ENCODE results near the gene PLPP3. TPM values are rescaled to one million over a fixed set of nuclear protein-coding genes. Genes with fewer than 3 reads are reported as not detected.

The PLPP3 gene
- total RNA-seq, 1 experiment from 2014 or later = 3.4 TPM

GRCh38 chr1:56580771-56581170 lies 1.4 kb upstream of the PLPP3 start:
- intact Hi-C loops (cut with micrococcal nuclease) = loop anchor here (5.0 kb wide), 1 partner anchor 1438 kb away; no protein-coding TSS in a partner anchor
- no peak for ATAC-seq
- BruUV-seq (replicated peaks) = no TSS peak
- ChIA-PET CTCF (interaction anchor here (4.5 kb wide), 1 partner anchor 171 kb away, joined by 28 read pairs; no protein-coding TSS in a partner anchor), POLR2A (no interaction called here), RAD21 (ENCODE audit: low non-redundant PET in 1 of 2, low total read pairs in 2 of 2, uncharacterized antibody in 2 of 2, unreplicated experiment in 2 of 2) (no interaction called here)
- Histone ChIP-seq H4K20me1 (ENCODE audit: insufficient read depth) (no peaks in the 10 kb centered on the region), H3K36me3 (ENCODE audit: control insufficient read depth in 1 of 2, insufficient read depth in 2 of 2, low read length in 2 of 2) (no peaks in the 10 kb centered on the region), H3K4me3 (replicated peaks in 1 of 2; ENCODE audit: low read depth in 1 of 2, low read length in 2 of 2) (no peak overlapping the region), H3K27me3 (ENCODE audit: insufficient read depth, low read length) (no peaks in the 10 kb centered on the region), H3K27ac (ENCODE audit: low read depth, low read length) (no peak overlapping the region), H3K79me2 (ENCODE audit: insufficient read depth, low read length) (no peaks in the 10 kb centered on the region), H2AFZ (ENCODE audit: low read depth, low read length, poor library complexity, severe bottlenecking) (no peak overlapping the region), H3K9me2 (ENCODE audit: insufficient read depth) (no peaks in the 10 kb centered on the region), H3K9me3 (ENCODE audit: control insufficient read depth in 1 of 2, insufficient read depth in 1 of 2, low read depth in 1 of 2, low read length in 2 of 2) (no peaks in the 10 kb centered on the region), H3K9ac (ENCODE audit: low read length) (no peak overlapping the region), H3K4me1 (ENCODE audit: control insufficient read depth in 1 of 2, insufficient read depth in 2 of 2, low read length in 2 of 2) (peaks cover 5 to 17% of the 10 kb centered on the region in 2 experiments; a peak in 3 of 4 replicates), H3K4me2 (ENCODE audit: low read length) (no peak overlapping the region)
- no peak for DNase-seq (ENCODE audit: low read depth, low spot score)
- TF ChIP-seq SP1 (IDR thresholded peaks at IDR 0.05; ENCODE audit: low read depth) (no peak), TCF7L2 (IDR thresholded peaks at IDR 0.05; ENCODE audit: borderline replicate concordance, extremely low read depth, insufficient read depth, insufficient read length) (no peak), JUND (IDR thresholded peaks at IDR 0.05) (no peak), POLR2AphosphoS5 (IDR thresholded peaks at IDR 0.05; ENCODE audit: low read depth, low read length) (no peak), ZFX (IDR thresholded peaks at IDR 0.05) (no peak), CEBPB (IDR thresholded peaks at IDR 0.05; ENCODE audit: low read depth) (no peak), ATF3 (IDR thresholded peaks at IDR 0.05) (no peak)
- TF ChIP-seq, protein P1, sequence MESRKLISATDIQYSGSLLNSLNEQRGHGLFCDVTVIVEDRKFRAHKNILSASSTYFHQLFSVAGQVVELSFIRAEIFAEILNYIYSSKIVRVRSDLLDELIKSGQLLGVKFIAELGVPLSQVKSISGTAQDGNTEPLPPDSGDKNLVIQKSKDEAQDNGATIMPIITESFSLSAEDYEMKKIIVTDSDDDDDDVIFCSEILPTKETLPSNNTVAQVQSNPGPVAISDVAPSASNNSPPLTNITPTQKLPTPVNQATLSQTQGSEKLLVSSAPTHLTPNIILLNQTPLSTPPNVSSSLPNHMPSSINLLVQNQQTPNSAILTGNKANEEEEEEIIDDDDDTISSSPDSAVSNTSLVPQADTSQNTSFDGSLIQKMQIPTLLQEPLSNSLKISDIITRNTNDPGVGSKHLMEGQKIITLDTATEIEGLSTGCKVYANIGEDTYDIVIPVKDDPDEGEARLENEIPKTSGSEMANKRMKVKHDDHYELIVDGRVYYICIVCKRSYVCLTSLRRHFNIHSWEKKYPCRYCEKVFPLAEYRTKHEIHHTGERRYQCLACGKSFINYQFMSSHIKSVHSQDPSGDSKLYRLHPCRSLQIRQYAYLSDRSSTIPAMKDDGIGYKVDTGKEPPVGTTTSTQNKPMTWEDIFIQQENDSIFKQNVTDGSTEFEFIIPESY (IDR thresholded peaks at IDR 0.05; ENCODE audit: extremely low read depth, insufficient replicate concordance, low read length) = no peak
